Endodermal cell (in vitro differentiated cells): ENCODE data around the gene TPTE. TPM values are rescaled to one million over a fixed set of nuclear protein-coding genes. Genes with fewer than 3 reads are reported as not detected.
A peak's percentile ranks its signal among the peaks of the same experiment; 100 is the strongest.
"Not testable (repeated sequence)": the region's sequence is repeated elsewhere in the genome, so short reads cannot be mapped to it uniquely, and the experiment has no call there.

Source experiments
- DNase-seq: peaks from one replicate; pipeline ENCODE4 v3.0.0-alpha.2; 2017
- H3K27ac ChIP-seq: 2 replicates; pipeline ENCODE4 v1.5.1; 2013; ENCODE audit warnings: mild to moderate bottlenecking, low read depth, low read length, moderate library complexity
- H3K27me3 ChIP-seq: 2 replicates; pipeline ENCODE4 v1.6.1; 2013; ENCODE audit warnings: mild to moderate bottlenecking, low read length, moderate library complexity; ENCODE audit not compliant: insufficient read depth, control insufficient read depth, poor library complexity, severe bottlenecking
- H3K36me3 ChIP-seq: 2 replicates; pipeline ENCODE4 v1.7.0; 2013; ENCODE audit warnings: mild to moderate bottlenecking, low read length, moderate library complexity; ENCODE audit not compliant: control insufficient read depth, insufficient read depth
- H3K4me1 ChIP-seq: one replicate; pipeline ENCODE4 v1.7.0; 2013; ENCODE audit warnings: low read length; ENCODE audit not compliant: control insufficient read depth, insufficient read depth
- H3K4me3 ChIP-seq: 2 replicates; pipeline ENCODE4 v1.5.1; 2013; ENCODE audit warnings: mild to moderate bottlenecking, low read length, moderate library complexity
- H3K9ac ChIP-seq: 2 replicates; pipeline ENCODE4 v1.6.1; 2013; ENCODE audit warnings: mild to moderate bottlenecking, low read length, moderate library complexity; ENCODE audit not compliant: poor library complexity, severe bottlenecking; ENCODE audit errors: extremely low read depth
- H3K9me3 ChIP-seq: 2 replicates; pipeline ENCODE4 v1.6.1; 2013; ENCODE audit warnings: mild to moderate bottlenecking, low read length, moderate library complexity; ENCODE audit not compliant: control insufficient read depth
- H3K27ac Mint-ChIP-seq: 2 replicates; pipeline ENCODE4 v1.8.0; 2020; ENCODE audit warnings: mixed read lengths
- H3K27me3 Mint-ChIP-seq: 2 replicates; pipeline ENCODE4 v1.8.0; 2021; ENCODE audit warnings: mild to moderate bottlenecking, mixed read lengths; ENCODE audit not compliant: insufficient read depth
- H3K36me3 Mint-ChIP-seq: 2 replicates; pipeline ENCODE4 v1.8.0; 2020; ENCODE audit warnings: low read depth, mixed read lengths
- H3K4me1 Mint-ChIP-seq: 2 replicates; pipeline ENCODE4 v1.8.0; 2020; ENCODE audit warnings: mixed read lengths
- H3K4me3 Mint-ChIP-seq: 2 replicates; pipeline ENCODE4 v1.8.0; 2020; ENCODE audit warnings: mild to moderate bottlenecking, moderate library complexity, mixed read lengths
- H3K9me3 Mint-ChIP-seq: 2 replicates; pipeline ENCODE4 v1.8.0; 2020; ENCODE audit warnings: mild to moderate bottlenecking, mixed read lengths
- CTCF ChIP-seq: fragments of 200-600 bp; sonication (generic); conservative IDR thresholded peaks from 2 replicates; pipeline ENCODE4 v1.5.0; 2021; ENCODE audit warnings: antibody characterized with exemption, mild to moderate bottlenecking
- WGBS, 2 experiments: methylation state at CpG; one replicate each; pipeline versions ENCODE4 v1.1.5 to v1.1.7; 2013; ENCODE audit warnings: missing lambda C conversion rate in 2 of 2, mixed read lengths in 1 of 2; ENCODE audit not compliant: insufficient coverage in 1 of 2, insufficient read length in 1 of 2; 5-methylcytosine and 5-hydroxymethylcytosine counted together
- total RNA-seq, 2 donors: library from RNA; stranded (reverse); fragmentation: NEBNext Ultra II Directional in 1 of 2; extraction: Animal tissue kit (Norgen Biotek cat#: 25700) in 1 of 2; gene quantifications; 2 replicates in 1 of 2; 3 replicates in 1 of 2; pipeline ENCODE4 v1.2.1, GENCODE V29; 2021

TPTE gene
- total RNA-seq, 2 donors from 2014 or later: not detected

DNA sequence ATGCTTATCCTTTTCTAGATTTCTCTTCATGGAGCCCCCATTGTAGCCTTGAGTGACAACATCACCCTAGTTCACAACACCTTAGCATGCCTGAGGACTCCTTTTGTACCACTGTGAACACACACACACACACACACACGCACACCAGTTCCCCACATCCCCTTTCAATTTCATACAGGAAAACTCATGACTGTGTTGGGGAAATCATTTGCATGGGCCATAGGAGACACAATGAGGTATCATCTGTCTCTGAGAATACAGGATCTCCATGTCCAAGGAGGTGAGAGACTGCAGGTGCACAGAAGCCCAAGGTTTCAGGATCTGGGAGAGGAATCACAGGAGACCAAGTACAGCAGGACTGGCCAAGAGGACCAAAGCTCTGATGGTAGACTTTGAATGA is 119.7 kb downstream of the TPTE start:
- Histone ChIP-seq H3K9ac (no peak overlapping the region), H3K36me3 (no peaks in the 10 kb centered on the region), H3K27ac (no peak overlapping the region), H3K9me3 (peaks cover 86% of the 10 kb centered on the region), H3K4me3 (peak overlapping the region; percentile 58), H3K4me1 (no peaks in the 10 kb centered on the region), H3K27me3 (no peaks in the 10 kb centered on the region)
- TF ChIP-seq CTCF: no peak
- Mint-ChIP-seq H3K27ac (no peak overlapping the region), H3K27me3 (no peaks in the 10 kb centered on the region), H3K4me1 (no peaks in the 10 kb centered on the region), H3K4me3 (no peak overlapping the region), H3K9me3 (no peaks in the 10 kb centered on the region), H3K36me3 (no peaks in the 10 kb centered on the region)
- DNase-seq: no peak
- 20% methylated on average over 1 of the region's 1 CpG; no CpG with 5 or more reads in 1 of the 2 experiments for WGBS, 2 experiments

- not testable (repeated sequence) for H3K4me1 ChIP-seq, H3K27ac Mint-ChIP-seq, H3K4me1 Mint-ChIP-seq, H3K36me3 Mint-ChIP-seq, H3K27ac ChIP-seq, H3K4me3 Mint-ChIP-seq, H3K4me3 ChIP-seq, DNase-seq, H3K9ac ChIP-seq, H3K36me3 ChIP-seq, H3K9me3 Mint-ChIP-seq, H3K27me3 ChIP-seq, H3K27me3 Mint-ChIP-seq
- H3K9me3 ChIP-seq: peaks cover 85% of the 10 kb centered on the region
- 54% methylated on average over 5 of the region's 5 CpGs; no CpG with 5 or more reads in 1 of the 2 experiments for WGBS, 2 experiments
Observed at GRCh38 chr21:10645667-10646066, 124.3 kb downstream of the TPTE start.

DNA sequence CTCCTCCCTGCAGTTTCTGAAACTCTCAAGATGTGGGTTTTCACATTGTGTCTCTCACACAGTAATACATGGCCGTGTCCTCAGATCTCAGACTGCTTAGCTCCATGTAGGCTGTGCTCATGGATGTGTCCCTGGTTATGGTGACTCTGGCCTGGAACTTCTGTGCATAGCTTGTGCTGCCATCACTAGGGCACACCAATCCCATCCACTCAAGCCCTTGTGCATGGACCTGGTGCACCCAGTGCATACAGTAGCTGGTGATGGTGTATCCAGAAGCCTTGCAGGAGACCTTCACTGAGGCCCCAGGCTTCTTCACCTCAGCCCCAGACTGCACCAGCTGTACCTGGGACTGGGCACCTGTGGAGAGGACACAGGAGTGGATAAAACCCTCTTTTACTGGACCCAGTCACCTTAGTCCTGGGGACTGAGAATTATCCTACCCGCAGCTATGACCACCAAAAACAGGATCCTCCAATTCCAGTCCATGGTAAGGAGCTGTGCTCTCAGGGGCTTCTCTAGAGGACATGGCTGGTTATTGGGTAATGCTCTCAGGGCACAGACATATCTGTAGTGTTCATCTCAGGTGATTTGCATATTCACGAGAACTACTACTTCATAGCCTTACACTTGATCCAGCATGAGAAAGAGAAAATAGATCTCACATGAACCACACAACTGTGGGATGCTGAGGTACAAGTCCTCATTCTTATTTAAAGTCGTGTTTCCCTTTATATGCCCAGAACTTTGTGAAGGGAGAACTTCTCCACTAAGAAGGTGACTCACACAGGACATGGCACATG is 128.2 kb downstream of the TPTE start:
- not testable (repeated sequence) for H3K36me3 Mint-ChIP-seq, H3K4me1 ChIP-seq, H3K27me3 ChIP-seq, H3K9ac ChIP-seq, DNase-seq, H3K4me3 ChIP-seq, H3K27ac Mint-ChIP-seq, H3K36me3 ChIP-seq, H3K27me3 Mint-ChIP-seq, H3K27ac ChIP-seq, H3K4me1 Mint-ChIP-seq, H3K4me3 Mint-ChIP-seq, H3K9me3 Mint-ChIP-seq
- WGBS, 2 experiments: 52 to 69% methylated on average over 3 to 4 of the region's 4 CpGs
- H3K9me3 ChIP-seq: peaks cover 52% of the 10 kb centered on the region

DNA sequence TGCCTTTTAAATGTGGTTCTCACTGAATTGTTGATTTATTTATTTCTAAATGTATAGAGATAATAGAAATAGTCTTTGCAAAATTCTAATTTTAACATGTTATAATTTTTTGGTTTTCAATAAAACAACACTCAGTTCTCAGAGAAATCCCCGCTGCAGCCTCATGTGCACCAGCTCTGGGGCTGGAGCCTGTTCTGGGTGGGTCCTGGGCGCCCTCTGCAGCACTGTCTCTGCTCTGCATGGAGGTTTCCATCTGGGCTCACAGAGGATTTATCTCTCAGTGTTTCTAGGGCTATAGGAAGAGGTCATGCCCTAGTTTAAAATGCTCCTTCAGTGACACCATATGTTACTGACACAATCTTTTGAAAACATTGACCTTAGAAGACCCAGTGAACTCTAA is 128.9 kb downstream of the TPTE start:
- H3K27me3 ChIP-seq, H3K4me3 Mint-ChIP-seq, H3K36me3 ChIP-seq, H3K27ac ChIP-seq, H3K27ac Mint-ChIP-seq, H3K9me3 Mint-ChIP-seq, DNase-seq, H3K36me3 Mint-ChIP-seq, H3K4me1 Mint-ChIP-seq, H3K4me3 ChIP-seq, H3K9ac ChIP-seq, H3K27me3 Mint-ChIP-seq, H3K4me1 ChIP-seq: not testable (repeated sequence)
- WGBS, 2 experiments: 30% methylated on average over 2 of the region's 2 CpGs; no CpG with 5 or more reads in 1 of the 2 experiments
- peaks cover 44% of the 10 kb centered on the region for H3K9me3 ChIP-seq
